ENCODE measurements around the gene SZRD1. TPM values are rescaled to one million over a fixed set of nuclear protein-coding genes. Genes with fewer than 3 reads are reported as not detected.

SZRD1 gene
- total and polyA plus RNA-seq, 3 donors from 2014 or later, result 47.8 to 88.5 (median 57.9) TPM

DNA sequence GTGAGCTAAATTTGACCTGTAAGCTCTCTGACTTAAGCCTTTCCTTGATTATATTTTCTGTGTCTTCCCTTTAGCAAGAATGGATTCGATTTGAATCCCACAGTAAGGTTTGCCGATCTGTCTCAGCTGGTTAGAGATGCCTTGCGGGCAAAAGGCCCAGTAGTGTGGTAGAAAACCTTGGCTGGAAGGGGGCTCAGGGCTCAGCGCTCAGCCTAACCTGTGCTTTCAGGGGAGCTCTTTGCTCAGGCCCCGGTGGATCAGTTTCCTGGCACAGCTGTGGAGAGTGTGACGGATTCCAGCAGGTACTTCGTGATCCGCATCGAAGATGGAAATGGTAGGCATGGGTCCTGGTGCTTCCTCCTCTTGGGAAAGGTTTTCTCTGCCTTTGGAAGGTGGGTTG lies 80.6 kb downstream of the SZRD1 start:
- 92 to 96% methylated on average over 8 to 9 of the region's 9 CpGs for WGBS, 2 donors
- H3K36me3 ChIP-seq (ENCODE audit: low read depth, missing control alignments), result no peaks in the 10 kb centered on the region
- no peak overlapping the region for H3K4me3 ChIP-seq
- no peak overlapping the region for H3K27ac ChIP-seq
- no peaks in the 10 kb centered on the region for H3K9me3 ChIP-seq
- intact Hi-C loops (cut with DNase I; ENCODE audit: low total_unique reads), result no loop called here
- H3K4me1 ChIP-seq, result peaks cover 16% of the 10 kb centered on the region
- H3K27me3 ChIP-seq, result no peaks in the 10 kb centered on the region
- no peak for DNase-seq
- TF ChIP-seq, protein P1, sequence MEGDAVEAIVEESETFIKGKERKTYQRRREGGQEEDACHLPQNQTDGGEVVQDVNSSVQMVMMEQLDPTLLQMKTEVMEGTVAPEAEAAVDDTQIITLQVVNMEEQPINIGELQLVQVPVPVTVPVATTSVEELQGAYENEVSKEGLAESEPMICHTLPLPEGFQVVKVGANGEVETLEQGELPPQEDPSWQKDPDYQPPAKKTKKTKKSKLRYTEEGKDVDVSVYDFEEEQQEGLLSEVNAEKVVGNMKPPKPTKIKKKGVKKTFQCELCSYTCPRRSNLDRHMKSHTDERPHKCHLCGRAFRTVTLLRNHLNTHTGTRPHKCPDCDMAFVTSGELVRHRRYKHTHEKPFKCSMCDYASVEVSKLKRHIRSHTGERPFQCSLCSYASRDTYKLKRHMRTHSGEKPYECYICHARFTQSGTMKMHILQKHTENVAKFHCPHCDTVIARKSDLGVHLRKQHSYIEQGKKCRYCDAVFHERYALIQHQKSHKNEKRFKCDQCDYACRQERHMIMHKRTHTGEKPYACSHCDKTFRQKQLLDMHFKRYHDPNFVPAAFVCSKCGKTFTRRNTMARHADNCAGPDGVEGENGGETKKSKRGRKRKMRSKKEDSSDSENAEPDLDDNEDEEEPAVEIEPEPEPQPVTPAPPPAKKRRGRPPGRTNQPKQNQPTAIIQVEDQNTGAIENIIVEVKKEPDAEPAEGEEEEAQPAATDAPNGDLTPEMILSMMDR (IDR thresholded peaks at IDR 0.05), result no peak
- no peak for TF ChIP-seq POLR2A (IDR thresholded peaks at IDR 0.05)

Other genes with a start within 250 kb of the SZRD1 start
- gene EPHA2, start 211.2 kb upstream of the SZRD1 start, total RNA-seq, result 10 to 100 TPM in 1 of 2 donors, 1 to 10 TPM in 1; 5.7 to 14.1 TPM
- 5.1 TPM for gene EPHA2, start 211.2 kb upstream of the SZRD1 start, polyA plus RNA-seq (ENCODE audit: insufficient read depth, low read depth, low replicate concordance)
- gene ARHGEF19, start 154.6 kb upstream of the SZRD1 start, total RNA-seq, result 10 to 100 TPM in 1 of 2 donors, 1 to 10 TPM in 1; 8.5 to 10.1 TPM
- 6.0 TPM for gene ARHGEF19, start 154.6 kb upstream of the SZRD1 start, polyA plus RNA-seq (ENCODE audit: insufficient read depth, low read depth, low replicate concordance)
- gene CPLANE2, start 130.1 kb upstream of the SZRD1 start, total RNA-seq, result 10 to 100 TPM; 11.1 to 11.8 TPM
- gene CPLANE2, start 130.1 kb upstream of the SZRD1 start, polyA plus RNA-seq (ENCODE audit: insufficient read depth, low read depth, low replicate concordance), result 10.6 TPM
- 10 to 100 TPM; 42.0 to 45.6 TPM for gene FBXO42, start 14.8 kb upstream of the SZRD1 start, total RNA-seq
- 25.0 TPM for gene FBXO42, start 14.8 kb upstream of the SZRD1 start, polyA plus RNA-seq (ENCODE audit: insufficient read depth, low read depth, low replicate concordance)
- 1 to 10 TPM; 2.7 to 6.0 TPM for gene SPATA21, start 70.2 kb downstream of the SZRD1 start, total RNA-seq
- 10.2 TPM for gene SPATA21, start 70.2 kb downstream of the SZRD1 start, polyA plus RNA-seq (ENCODE audit: insufficient read depth, low read depth, low replicate concordance)
- gene NECAP2, start 73.5 kb downstream of the SZRD1 start, total RNA-seq, result 100 to 1,000 TPM in 1 of 2 donors, 10 to 100 TPM in 1; 96.8 to 113 TPM
- 88.2 TPM for gene NECAP2, start 73.5 kb downstream of the SZRD1 start, polyA plus RNA-seq (ENCODE audit: insufficient read depth, low read depth, low replicate concordance)
- under 1 TPM; under 0.01 TPM for gene RNU1-1, start 147.0 kb downstream of the SZRD1 start, total RNA-seq
- 18.9 TPM for gene RNU1-1, start 147.0 kb downstream of the SZRD1 start, polyA plus RNA-seq (ENCODE audit: insufficient read depth, low read depth, low replicate concordance)
- gene NBPF1, start 246.3 kb downstream of the SZRD1 start, total RNA-seq, result 100 to 1,000 TPM in 1 of 2 donors, 10 to 100 TPM in 1; 75.6 to 109 TPM
- gene NBPF1, start 246.3 kb downstream of the SZRD1 start, polyA plus RNA-seq (ENCODE audit: insufficient read depth, low read depth, low replicate concordance), result 93.9 TPM